Heart left ventricle (tissue), 13 donors: Measurements from ENCODE around the gene SUGCT.

ENCODE experiments used
- POLR2A ChIP-seq, 2 donors: fragments of 450-650 bp; IDR thresholded peaks; one replicate each; pipeline ENCODE4 v1.6.1; 2017; ENCODE audit warnings: antibody characterized with exemption in 2 of 2, mild to moderate bottlenecking in 2 of 2, moderate library complexity in 2 of 2
- TF ChIP-seq, protein P1 (sequence below), 12 donors: fragments of 200-600 bp; sonication (generic) in 4 of 12; IDR thresholded peaks; one replicate each; pipeline versions ENCODE4 v1.5.0 to v1.8.0; 2018 to 2022; ENCODE audit warnings: antibody characterized with exemption in 12 of 12, mild to moderate bottlenecking in 5 of 12
- donor health status: ischemic (EF 13 %, LVEDD 7.1; RV severe dilation, severe dysfunction).
- donor health status: DM: no; HTN: yes; CAD: no.
- donor health status: DM: no; HTN: no; CAD: no.
- donor health status: ischemic (EF 25% LVEDD 6.9; RV normal size, moderate dysfunction).
- donor health status: ischemic (EF 25% LVEDD 5.7; RV mildly dilated, moderate dysfunction).
- donor health status: ischemic (EF 35%, LVEDD 5.7; RV mildly dilated, moderate dysfunction).
- donor health status: nonischemic (EF 11% LVEDD 7.7; RV severe dilation, severe dysfunction).
- donor health status: DM: yes; HTN: yes; CAD: no.
- donor health status: PGD.
- donor health status: ischemic (EF 29% LVEDD 5.4; RV normal size, mild dysfunction).
- donor health status: nonischemic (EF 23%, LVEDD 6.1; RV moderate dilation, normal function).

DNA sequence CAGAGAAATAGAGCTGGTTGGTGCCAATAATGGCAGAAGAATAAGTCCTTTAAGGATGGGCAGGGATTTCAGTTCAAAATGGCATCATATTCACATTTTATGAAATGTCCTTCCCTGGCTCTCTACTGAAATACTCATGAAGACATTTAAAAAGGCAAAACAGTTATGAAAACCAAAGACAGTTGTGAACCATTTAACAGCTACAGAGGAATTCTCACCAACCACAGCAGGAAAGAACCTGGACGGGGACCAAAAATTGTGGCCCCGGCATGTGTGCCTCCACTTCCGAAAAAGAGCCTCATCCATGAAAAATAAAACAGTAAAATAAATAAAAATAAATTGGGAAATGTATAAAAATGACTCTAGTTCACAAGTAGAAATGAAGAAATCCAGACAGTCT, 539.5 kb downstream of the SUGCT start:
- TF ChIP-seq, protein P1, sequence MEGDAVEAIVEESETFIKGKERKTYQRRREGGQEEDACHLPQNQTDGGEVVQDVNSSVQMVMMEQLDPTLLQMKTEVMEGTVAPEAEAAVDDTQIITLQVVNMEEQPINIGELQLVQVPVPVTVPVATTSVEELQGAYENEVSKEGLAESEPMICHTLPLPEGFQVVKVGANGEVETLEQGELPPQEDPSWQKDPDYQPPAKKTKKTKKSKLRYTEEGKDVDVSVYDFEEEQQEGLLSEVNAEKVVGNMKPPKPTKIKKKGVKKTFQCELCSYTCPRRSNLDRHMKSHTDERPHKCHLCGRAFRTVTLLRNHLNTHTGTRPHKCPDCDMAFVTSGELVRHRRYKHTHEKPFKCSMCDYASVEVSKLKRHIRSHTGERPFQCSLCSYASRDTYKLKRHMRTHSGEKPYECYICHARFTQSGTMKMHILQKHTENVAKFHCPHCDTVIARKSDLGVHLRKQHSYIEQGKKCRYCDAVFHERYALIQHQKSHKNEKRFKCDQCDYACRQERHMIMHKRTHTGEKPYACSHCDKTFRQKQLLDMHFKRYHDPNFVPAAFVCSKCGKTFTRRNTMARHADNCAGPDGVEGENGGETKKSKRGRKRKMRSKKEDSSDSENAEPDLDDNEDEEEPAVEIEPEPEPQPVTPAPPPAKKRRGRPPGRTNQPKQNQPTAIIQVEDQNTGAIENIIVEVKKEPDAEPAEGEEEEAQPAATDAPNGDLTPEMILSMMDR (IDR thresholded peaks at IDR 0.05) = no peak
- no peak for TF ChIP-seq POLR2A (IDR thresholded peaks at IDR 0.05)
